ENCODE measurements around the gene POLR3K.

POLR3K gene

DNA sequence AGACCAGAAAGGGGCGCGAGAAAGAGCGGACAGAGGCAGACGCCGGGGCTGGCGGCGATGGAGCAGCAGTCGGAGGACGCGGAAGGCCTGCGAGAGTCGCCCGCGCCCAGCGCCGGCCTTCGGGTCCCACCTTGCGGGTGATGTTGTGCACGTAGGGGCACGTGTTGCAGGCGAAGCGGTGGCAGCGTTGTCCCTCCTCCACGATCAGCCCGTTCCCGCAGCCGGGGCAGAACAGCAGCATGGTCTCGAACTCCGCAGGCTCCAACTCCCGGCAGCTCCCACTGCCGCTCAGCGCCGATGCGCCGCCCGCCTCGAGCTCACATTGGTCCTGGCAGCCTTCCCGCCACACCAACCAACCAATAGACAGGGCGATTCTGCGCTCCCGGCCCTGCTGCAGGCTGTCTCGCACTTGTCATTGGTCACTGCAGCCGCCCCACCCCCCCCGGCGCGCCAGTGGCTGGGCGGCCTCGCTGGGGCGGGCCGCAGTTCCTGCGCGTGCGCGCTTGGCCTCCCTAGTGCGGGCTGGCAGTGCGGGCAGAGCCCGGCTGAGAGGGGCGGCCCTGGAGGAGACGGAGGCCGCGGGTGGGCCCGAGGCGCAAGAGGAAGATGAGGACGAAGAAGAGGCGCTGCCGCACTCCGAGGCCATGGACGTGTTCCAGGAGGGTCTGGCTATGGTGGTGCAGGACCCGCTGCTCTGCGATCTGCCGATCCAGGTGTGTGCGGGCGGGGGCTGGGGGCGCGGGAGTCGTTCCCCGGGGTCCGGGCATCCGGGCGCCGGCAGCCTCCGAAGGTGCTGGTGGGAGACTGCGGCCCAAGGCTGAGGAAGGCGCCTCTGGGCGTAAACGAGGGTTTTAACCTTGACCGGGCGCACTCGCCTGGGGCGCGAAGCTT, at the start of gene POLR3K, which contains the start of gene SNRNP25:
TSS of gene POLR3K (minus strand) at position 263 of the 891 bp plus-strand sequence. CDS start at position 241, 22 bp downstream.
TSS of gene SNRNP25 (plus strand) at position 483 of the 891 bp plus-strand sequence. CDS start at position 672, 189 bp downstream.
- DNase-seq: no peak

DNA sequence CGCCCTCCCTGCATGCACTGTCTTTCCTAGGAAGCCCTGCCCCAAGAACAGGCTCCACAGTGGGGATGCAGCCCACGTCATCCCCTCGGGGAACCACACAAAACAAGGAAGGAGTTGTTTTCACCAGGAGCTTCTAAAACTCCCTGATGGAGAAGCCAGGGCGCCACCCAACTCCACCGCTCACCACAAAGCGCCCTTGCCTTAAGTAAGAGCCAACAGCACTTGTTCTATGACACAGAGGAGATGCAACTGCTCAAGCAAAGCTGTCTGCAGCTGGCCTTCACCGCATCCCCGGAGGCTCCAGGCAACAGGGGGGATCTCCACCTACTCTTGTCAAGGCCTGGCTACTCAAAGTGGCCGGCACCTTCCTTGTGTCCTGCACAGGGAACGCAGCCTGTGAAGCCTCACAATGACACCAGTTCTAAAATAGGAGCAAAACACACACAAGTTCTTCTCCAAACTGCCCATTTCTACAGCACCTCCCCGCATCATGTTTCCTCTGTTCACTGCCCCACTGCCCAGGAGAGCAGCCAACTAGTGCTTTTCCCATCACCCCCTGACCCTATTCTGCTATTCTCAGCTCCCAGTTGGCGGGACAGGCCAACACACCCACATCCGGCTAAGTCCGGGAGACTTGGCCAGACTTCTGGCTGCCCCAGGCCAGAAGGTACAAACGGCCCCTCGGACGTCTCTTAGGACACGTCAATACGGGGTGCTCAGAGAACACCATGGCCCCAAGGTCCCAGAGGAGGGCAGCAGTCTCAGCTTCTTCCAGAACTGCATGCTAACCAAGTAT, 48.9 kb upstream of the POLR3K start:
- no peak for DNase-seq

DNA sequence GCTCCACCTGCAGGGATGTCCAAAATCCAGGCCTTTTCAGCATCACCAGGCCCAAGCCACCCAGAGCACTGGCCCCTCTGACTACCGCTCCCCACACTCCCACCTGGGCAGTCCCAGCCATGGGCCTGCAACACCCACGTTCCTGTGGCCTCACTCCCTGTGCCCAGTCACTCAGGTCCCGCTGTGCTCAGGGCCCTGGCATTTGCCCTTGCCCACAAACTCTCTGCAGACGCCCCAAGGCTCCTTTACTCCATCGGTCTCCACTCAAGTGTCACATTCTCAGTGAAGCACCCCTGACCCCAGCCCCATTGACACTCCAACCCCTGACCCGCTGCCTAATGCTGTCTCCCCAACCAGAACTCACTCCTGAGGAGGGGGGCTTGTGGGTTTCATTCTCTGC, 48.2 kb upstream of the POLR3K start:
- DNase-seq: no peak

DNA sequence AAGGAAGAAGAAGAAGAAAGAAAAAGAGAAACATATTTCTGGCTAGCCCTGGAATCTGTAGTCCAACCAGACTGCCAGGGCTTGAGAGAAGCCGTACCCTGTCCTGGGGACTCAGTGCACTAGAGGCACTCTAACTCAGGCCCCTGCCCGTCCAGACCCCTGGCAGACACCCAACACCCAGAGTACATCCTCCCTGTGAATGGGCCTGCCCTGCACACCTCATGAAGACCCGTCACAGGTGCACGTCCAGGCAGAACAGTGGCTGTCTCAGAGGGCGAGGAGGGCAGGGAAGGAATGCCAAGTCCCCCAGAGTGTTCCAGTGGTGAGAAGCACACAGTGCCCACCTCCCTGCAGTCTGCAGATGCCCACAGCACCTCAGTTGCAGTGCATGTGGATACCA, 47.6 kb upstream of the POLR3K start:
- no peak for DNase-seq

DNA sequence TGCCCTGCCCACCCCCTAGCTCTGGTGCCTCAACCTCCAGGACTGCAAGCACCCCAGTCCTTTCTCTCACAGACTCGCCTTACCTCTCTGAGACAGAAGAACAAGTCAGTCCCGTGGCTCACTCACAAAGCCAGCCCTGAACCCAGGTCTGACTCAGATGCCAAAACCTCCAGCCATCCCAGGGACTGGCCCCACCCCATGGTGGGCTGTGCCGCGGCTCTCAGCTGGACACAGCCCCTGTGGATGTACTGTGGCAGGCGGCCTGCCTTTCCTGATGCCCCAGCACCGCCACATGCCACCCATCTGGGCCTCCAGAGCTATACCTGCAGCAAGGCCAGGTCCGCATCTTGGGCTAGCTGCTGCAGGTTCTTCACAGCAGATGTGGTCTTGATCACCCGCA, 44.4 kb upstream of the POLR3K start:
- DNase-seq: no peak

DNA sequence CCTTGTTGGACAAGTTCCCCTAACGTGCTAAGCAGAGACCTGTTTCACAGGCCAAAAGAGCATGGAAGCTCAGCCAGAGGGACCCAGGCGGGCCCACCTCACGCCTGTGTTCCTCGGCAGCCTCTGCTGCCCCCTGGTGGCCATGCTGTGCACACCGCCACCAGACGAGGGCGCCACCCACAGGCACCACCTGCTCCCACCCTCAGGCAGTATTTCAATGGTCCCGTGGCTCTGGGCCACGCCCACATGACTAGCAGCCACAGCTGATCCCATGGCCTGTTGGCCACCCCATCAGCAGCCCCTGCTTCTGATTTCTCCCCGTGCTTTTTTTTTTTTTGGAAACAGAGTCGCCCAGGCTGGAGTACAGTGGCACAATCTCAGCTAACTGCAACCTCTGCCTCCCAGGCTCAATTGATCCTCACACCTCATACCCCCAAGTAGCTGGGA, 43.5 kb upstream of the POLR3K start:
- DNase-seq: no peak

DNA sequence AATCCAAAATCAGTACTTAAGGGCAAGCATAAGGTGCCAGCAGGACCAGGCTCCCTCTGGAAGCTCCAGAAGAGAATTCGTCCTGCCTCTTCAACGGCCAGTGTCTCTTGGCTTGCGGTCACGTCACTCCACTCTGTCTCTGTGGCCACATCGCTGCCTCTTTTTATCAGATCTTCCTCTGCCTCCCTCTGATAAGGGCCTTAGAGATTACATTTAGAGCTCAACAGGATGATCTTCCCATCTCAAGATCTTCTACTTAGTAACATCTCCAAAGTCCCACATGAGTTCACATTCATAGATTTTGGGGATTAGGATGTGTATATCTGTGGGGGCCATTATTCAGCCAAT, 41.5 kb upstream of the POLR3K start:
- no peak for DNase-seq

DNA sequence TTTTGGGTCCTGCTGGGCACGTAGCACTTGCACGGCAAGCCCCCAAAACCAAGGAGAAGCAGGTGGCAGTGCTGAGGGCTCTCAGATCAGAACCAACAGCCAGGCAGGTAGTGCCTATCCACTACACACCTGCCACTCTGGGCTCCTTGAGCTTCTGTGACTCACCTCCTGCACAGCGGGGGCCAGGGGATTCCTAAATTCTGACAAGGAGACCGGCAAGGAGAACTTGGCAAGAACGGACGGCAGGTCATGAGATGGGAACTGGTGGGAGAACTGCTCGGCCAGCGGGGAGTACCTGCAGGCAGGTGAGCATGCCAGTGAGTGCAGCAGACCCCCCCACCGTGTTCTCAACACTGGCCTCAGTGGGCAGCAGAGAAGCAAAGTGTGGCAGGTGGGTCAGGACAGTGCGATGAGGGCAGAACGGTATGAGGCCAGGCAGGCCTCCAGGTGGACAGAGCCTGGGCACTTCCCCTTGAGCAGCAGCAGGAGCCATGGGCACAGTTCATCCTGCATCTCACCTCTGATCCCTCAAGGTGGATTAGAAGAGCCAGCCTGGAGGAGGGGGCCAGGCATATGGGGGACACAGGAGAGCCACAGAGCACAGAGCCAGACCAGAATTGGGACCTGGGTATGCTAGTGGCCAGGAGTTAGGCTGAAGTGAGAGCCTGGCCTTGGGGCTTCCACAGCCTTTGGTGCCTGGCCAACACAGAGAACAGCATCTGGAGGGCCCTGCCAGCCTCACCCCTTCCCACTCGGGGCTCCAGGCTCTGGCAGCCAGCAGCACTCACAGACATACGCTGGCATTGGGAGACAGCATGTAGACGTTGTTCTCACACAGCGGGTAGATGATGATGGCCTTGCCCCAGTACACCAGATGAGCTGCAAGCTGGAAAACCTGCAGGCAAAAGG, 39.3 kb upstream of the POLR3K start:
- DNase-seq: no peak

DNA sequence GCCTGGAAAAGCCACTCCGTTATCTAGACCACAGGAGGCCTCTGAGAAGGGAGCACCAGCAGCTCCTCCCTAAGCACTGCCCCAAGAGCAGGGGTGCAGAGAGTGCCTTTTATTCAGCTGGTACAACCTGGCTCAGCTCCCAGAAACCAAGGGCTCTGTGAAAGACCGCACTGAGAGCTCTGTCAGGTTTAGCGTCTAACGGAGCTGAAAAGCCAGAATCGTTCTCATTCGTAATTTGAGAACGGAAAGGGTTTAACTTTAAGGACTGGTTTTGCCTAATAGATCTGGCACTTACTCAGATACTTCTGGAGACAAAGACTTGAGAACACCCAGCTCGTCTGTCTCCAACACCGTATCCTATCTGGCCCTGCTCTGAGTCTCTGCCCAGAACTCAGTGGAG, 38.1 kb upstream of the POLR3K start:
- DNase-seq: no peak

DNA sequence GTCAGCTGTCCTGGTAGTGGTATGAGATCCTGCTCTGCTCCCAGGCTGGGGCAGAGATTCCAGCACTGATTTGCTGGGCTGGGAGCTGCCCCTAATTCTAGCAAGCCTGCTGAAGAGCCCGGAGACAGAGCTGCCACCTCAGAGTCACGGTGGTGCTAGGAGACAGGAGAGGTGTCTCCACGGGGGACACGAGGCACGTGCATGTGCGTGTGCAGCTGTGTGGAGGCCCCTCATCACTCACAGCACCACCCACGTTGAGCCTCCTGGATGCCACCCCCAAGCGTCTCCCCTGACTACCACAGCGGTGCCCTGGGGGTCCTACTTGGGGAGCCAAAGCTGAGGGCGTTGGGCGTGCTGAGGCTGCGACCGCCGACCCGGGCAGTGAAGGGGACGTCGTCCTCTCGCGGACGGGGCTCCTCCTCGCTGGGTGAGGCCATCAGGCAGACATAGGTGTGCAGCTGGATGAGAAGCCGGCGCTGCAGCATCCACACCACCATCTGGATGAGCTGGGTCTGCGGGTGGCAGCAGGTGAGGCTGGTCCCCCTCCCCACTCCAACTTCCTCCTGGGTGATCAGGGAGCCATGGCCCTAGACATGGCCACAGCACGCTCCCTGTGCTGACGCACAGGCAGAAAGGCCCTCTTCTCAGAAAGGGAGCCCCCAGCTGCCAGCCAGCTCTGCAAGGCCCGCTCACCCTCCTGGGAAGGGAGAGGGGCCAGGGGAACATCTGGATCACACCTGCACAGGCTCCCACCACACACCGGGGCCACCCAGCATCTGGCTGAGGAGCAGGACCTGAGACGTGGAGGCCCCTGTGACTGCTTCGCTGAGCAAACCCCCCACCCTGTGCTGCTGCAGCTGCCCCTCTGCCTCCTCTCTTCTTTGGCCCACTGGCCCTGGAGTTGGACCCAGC, 36.2 kb upstream of the POLR3K start:
- no peak for DNase-seq

DNA sequence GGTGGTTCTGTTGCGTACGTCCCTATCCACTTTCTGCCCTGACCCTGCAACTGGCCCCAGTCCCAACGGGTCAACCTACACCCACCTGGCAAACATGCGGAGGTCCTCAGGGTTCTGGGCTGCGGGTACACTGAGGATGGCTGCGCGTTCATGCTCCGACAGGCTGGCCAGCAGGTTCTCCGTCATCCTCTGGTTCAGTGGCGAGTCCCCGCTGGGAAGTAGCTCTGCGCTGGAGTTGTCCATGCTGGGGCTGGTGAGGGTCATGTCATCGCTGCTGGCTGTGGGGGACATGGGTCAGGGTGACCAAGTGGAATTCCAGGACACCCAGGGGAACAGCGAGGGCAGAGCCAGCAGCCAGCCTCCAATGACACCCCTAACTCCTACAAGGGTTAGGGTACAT, 35.2 kb upstream of the POLR3K start:
- DNase-seq: no peak

DNA sequence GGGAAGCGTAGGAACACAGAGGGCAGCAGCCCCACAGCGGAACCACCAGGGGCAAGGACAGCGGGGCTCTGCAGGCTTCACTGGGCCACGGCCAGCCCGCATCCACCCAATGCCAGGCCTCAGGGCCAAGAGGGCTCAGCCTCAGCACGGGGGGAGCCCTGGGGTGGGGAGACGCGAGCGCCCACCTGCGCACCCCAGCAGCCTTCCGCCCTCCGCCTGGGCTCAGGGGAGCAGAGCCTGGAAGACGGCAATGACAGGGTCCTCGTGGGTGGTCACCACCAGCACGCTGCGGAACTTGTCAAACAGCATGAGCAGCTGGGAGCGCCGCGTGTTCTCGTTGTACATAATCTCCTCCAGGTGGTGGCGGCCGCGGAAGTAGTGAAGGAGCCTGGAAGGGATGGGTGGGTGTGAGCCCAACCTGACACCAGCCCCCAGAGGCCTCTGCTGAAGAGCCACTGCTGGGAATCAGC, 33.1 kb upstream of the POLR3K start:
- DNase-seq: no peak

DNA sequence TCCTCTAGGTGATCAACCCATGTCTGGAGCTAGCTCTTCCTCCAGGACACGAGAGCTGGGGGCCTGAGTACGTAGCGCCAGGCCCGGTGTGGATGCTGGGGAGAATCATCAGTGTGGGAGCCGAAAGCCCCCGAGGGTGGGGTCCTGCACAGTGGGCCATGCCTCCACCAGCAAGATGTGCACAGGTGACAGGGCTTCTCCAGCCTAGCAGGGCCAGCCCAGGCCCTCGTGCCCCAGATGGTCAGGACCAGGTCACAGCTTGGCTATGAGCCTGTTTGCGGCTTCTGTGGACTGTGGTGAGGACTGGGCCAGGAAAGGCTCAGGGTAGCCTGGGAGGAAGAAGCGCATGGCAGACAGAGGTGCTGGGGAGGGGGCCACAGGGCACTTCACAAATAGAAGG, 32.5 kb upstream of the POLR3K start:
- DNase-seq: no peak

DNA sequence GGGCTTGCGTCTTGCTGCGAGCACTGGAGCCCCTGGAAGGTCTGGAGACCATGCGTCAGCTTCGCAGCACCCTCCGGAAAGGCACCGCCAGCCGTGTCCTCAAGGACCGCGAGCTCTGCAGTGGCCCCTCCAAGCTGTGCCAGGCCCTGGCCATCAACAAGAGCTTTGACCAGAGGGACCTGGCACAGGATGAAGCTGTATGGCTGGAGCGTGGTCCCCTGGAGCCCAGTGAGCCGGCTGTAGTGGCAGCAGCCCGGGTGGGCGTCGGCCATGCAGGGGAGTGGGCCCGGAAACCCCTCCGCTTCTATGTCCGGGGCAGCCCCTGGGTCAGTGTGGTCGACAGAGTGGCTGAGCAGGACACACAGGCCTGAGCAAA, 32.0 kb upstream of the POLR3K start:
- DNase-seq: no peak

DNA sequence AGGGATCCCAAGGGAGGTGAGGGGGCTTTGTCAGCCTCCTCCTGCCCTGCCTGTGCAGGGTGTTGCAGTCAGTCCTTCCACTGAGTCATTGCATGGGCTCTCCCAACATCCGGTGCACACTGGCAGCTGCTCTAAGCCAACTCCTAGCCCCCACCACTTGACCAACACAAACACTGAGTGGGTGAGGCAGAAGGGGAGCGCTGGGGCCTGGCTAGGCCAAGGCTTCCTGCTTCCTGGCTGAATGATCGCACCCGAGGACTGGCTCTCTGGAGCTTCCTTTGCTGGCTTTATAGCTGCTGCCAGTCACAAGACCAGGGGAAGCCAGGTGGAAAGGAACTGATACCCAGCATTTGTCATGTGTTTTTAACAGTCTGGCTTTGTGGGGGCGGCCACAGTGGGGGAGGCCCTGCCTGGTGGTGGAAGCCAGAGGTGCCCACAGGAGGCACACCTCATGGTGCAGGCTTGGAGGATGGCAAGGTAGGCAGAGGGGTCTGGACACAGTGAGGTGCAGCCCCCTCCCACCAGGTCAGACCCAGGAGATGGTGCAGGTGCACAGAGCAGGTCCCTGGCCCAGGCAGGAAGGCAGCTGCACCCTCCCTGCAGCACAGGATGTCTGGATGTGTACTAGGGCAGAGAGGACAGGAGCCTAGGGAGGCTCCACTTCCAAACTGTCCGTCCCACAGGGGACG, 31.5 kb upstream of the POLR3K start:
- DNase-seq: no peak

DNA sequence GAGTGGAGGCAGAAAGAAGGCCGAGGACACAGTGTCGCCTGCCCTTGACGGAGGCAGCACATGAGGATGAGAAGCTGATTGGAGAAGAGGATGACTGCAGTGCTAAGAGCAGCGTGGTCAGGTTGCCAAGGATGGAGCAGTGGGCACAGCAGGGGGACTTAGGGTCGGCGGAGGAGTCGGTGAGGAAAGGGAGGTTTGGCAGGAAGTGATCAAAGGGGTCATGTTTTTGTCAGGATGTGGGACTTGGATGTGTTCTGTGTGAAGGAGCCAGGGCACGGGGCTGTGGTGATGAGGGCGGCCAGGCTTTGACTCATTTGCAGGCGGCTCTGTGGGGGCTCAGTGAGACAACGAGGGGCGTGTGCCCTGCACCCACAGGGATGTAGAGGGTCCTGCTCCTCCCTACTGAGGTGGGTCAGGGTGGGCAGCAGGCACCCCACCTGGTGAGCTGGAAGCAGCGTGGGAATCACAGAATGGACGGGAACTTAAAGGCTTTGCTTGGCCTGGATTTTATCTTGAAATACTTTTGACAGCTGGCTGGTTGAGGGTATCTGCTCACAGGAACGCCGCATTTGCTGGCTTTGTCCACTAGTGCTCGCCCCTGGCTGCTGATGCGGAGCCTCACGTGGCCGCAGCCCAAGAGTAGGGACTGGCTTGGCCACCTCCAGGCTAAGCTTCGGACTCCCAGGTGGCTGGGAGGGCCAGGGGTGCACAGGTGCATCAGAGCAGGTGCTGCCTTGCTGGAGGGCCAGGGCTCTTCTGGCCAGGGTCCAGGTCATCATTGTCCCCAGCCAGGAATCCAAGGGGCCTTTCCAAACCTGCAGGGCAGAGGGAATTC, 30.6 kb upstream of the POLR3K start:
- DNase-seq: no peak

DNA sequence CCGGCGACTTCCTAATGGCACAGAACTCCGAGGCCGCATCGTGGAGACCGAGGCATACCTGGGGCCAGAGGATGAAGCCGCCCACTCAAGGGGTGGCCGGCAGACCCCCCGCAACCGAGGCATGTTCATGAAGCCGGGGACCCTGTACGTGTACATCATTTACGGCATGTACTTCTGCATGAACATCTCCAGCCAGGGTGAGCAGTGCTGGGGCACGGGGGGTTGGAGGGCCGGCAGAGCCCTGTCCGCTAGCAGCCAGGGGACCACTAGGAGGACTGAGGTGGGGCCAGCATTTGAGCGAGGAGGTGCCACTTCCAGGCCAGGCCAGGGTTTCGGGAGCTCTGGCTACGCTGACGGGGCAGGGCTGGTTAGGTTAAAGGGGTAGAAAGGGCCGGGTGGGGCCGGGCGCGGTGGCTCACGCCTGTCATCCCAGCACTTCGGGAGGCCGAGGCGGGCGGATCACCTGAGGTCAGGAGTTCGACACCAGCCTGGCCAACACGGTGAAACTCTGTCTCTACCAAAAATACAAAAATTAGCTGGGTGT, 29.7 kb upstream of the POLR3K start:
- no peak for DNase-seq

DNA sequence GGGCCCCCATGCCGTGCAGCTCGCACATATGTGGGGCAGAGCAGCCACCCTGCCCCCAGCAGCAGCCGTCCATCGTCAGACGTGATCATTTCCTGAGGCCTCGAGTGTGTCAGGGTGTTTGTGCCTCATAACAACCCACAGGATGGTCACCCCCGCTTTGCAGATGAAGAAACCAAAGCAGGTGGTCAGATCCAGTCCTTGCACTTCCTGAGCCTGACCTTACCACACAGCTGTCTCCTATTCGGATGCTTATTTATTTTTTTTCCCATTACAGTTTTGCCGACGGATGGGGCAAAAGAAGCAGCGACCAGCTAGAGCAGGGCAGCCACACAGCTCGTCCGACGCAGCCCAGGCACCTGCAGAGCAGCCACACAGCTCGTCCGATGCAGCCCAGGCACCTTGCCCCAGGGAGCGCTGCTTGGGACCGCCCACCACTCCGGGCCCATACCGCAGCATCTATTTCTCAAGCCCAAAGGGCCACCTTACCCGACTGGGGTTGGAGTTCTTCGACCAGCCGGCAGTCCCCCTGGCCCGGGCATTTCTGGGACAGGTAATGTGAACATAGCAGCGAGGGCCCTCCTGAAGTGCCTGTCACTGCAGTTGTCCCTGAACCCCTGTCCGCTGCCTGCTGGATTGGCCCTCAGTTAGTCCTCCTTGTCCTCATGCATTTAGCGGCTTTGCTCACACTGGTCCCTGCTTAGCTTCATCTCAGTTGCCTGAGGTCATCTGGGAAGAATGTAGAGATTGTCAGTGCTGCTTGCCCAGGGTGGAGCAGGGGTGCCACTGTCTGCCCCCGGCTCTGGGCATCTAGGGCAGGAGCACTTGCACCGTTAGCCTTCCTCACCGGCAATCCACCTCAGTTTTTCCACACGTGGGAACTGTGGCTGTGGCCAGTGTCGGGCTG, 26.0 kb upstream of the POLR3K start:
- no peak for DNase-seq
